ENCODE results near the gene NOC4L. TPM values are rescaled to one million over a fixed set of nuclear protein-coding genes. Genes with fewer than 3 reads are reported as not detected.

Gene NOC4L
- total RNA-seq, 1 experiment from 2014 or later = 29.8 TPM

- no peak for ATAC-seq
- Histone ChIP-seq H3K27me3 (ENCODE audit: control insufficient read depth, insufficient read depth, low read length) (no peaks in the 10 kb centered on the region), H3K36me3 (ENCODE audit: control insufficient read depth, insufficient read depth, low read length) (no peaks in the 10 kb centered on the region), H3K9me3 (ENCODE audit: control insufficient read depth, insufficient read depth, low read depth, low read length) (no peaks in the 10 kb centered on the region), H3K4me3 (ENCODE audit: low read depth in 2 of 2, low read length in 2 of 2) (no peak overlapping the region), H3K4me1 (ENCODE audit: control insufficient read depth, insufficient read depth, low read length) (peaks cover 7% of the 10 kb centered on the region), H3K27ac (ENCODE audit: low read length) (no peak overlapping the region)
- CTCF ChIA-PET = no interaction called here
- POLR2A ChIA-PET = no interaction called here
- DNase-seq (ENCODE audit: low read depth, low spot score) = no peak
- in situ Hi-C loops (cut with HindIII; ENCODE audit: low pct_unique_long_range_greater_than_20kb, low sequenced_read_pairs) = no loop called here
- intact Hi-C loops (cut with micrococcal nuclease; ENCODE audit: unreplicated experiment) = no loop called here
- BruUV-seq (replicated peaks) = no TSS peak
- TF ChIP-seq SIN3A (IDR thresholded peaks at IDR 0.05; ENCODE audit: borderline replicate concordance, insufficient read depth, low read depth, low read length) (no peak), CTCF (IDR thresholded peaks at IDR 0.05) (no peak), TCF7L2 (IDR thresholded peaks at IDR 0.05; ENCODE audit: low read depth, low read length) (no peak), POLR2AphosphoS5 (IDR thresholded peaks at IDR 0.05; ENCODE audit: low read depth, low read length) (no peak), REST (IDR thresholded peaks at IDR 0.05; ENCODE audit: insufficient read depth in 1 of 2, low read depth in 2 of 2, low read length in 1 of 2) (no peak)
Measured at GRCh38 chr12:132170637-132171292, 26.5 kb downstream of the NOC4L start.

GRCh38 chr12:132171293-132171967 is 27.2 kb downstream of the NOC4L start:
- in situ Hi-C loops (cut with HindIII; ENCODE audit: low pct_unique_long_range_greater_than_20kb, low sequenced_read_pairs) = no loop called here
- Histone ChIP-seq H3K9me3 (ENCODE audit: control insufficient read depth, insufficient read depth, low read depth, low read length) (no peaks in the 10 kb centered on the region), H3K4me3 (ENCODE audit: low read depth in 2 of 2, low read length in 2 of 2) (no peak overlapping the region), H3K36me3 (ENCODE audit: control insufficient read depth, insufficient read depth, low read length) (no peaks in the 10 kb centered on the region), H3K27me3 (ENCODE audit: control insufficient read depth, insufficient read depth, low read length) (no peaks in the 10 kb centered on the region), H3K27ac (ENCODE audit: low read length) (no peak overlapping the region), H3K4me1 (ENCODE audit: control insufficient read depth, insufficient read depth, low read length) (peaks cover 7% of the 10 kb centered on the region)
- no peak for ATAC-seq
- no peak for DNase-seq (ENCODE audit: low read depth, low spot score)
- BruUV-seq (replicated peaks) = no TSS peak
- TF ChIP-seq SIN3A (IDR thresholded peaks at IDR 0.05; ENCODE audit: borderline replicate concordance, insufficient read depth, low read depth, low read length) (no peak), POLR2AphosphoS5 (IDR thresholded peaks at IDR 0.05; ENCODE audit: low read depth, low read length) (no peak), REST (IDR thresholded peaks at IDR 0.05; ENCODE audit: insufficient read depth in 1 of 2, low read depth in 2 of 2, low read length in 1 of 2) (no peak), TCF7L2 (IDR thresholded peaks at IDR 0.05; ENCODE audit: low read depth, low read length) (no peak), CTCF (IDR thresholded peaks at IDR 0.05) (no peak)
- ChIA-PET CTCF (no interaction called here), POLR2A (no interaction called here)
- intact Hi-C loops (cut with micrococcal nuclease; ENCODE audit: unreplicated experiment) = no loop called here
